Measurements from ENCODE around the gene HS6ST1. TPM values are rescaled to one million over a fixed set of nuclear protein-coding genes. Genes with fewer than 3 reads are reported as not detected.

The HS6ST1 gene
- total and polyA plus RNA-seq, 2 donors (not counting 3 experiments of a cell fraction or from before 2014, with no cell fraction given) = 12.8 to 19.4 TPM

DNA sequence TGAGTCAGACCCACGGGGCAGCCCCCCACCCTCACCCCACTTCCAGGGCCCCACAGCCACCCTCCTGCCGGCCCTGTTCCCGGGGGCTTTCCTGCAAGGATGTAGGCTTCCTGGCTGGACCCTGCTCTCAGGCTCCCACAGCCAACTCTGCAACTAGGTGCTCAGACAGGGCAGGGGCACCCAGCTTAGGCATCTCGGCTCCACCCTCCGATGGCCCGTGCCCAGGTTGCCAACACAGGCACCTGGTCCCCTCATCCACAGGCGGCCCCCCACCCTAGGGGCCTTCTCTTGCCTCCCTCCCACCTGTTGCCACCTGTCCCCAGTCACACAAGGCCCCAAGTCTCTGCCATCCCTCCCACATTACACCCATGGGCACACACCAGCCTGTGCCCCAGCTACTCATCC, 34.6 kb downstream of the HS6ST1 start:
- Histone ChIP-seq H3K79me2 (ENCODE audit: control insufficient read depth, insufficient read depth, low read length) (no peaks in the 10 kb centered on the region), H3K4me3 (replicated peaks in 1 of 3; ENCODE audit: insufficient read depth in 1 of 3, low read depth in 1 of 3, low read length in 3 of 3) (no peak overlapping the region), H3K27me3 (ENCODE audit: control insufficient read depth in 2 of 2, insufficient read depth in 2 of 2, low read length in 2 of 2) (no peaks in the 10 kb centered on the region), H3K27ac (ENCODE audit: insufficient read depth, low read depth, low read length) (no peak overlapping the region), H3K9me3 (replicated peaks; ENCODE audit: control insufficient read depth, insufficient read depth, low read length) (no peaks in the 10 kb centered on the region), H3K36me3 (ENCODE audit: control insufficient read depth in 2 of 2, extremely low read depth in 1 of 2, insufficient read depth in 2 of 2, low read length in 2 of 2) (no peaks in the 10 kb centered on the region), H3K9ac (replicated peaks; ENCODE audit: extremely low read depth, insufficient read depth, low read length) (no peak overlapping the region), H3K4me1 (ENCODE audit: control insufficient read depth, extremely low read depth, insufficient read depth, low read length) (no peaks in the 10 kb centered on the region), H3K4me2 (ENCODE audit: insufficient read depth, low read length) (no peak overlapping the region), H3K9me1 (replicated peaks; ENCODE audit: control insufficient read depth, extremely low read depth, insufficient read depth, low read length) (no peaks in the 10 kb centered on the region), H4K20me1 (replicated peaks; ENCODE audit: control insufficient read depth, extremely low read depth, insufficient read depth, low read length) (no peaks in the 10 kb centered on the region), H2AFZ (ENCODE audit: low read depth, low read length) (no peak overlapping the region)
- intact Hi-C loops (cut with micrococcal nuclease) (no loop called here), dilution Hi-C loops (cut with MboI; ENCODE audit: extremely low pct_ligation_motif_present, low sequenced_read_pairs) (no loop called here)
- FAIRE-seq (no peak), DNase-seq (ENCODE audit: low read depth, low spot score) (no peak)
- ChIA-PET POLR2A (no interaction called here), CTCF (interaction anchor here (1.7 kb wide), 1 partner anchor 25 kb away, joined by 4 read pairs; no protein-coding TSS in a partner anchor)
- TF ChIP-seq EZH2 (IDR thresholded peaks at IDR 0.05; ENCODE audit: borderline replicate concordance, low read depth, low read length, severe bottlenecking) (no peak), FOS (IDR thresholded peaks at IDR 0.05; ENCODE audit: borderline replicate concordance, insufficient read depth, low read length) (no peak)
- TF ChIP-seq, protein P1, sequence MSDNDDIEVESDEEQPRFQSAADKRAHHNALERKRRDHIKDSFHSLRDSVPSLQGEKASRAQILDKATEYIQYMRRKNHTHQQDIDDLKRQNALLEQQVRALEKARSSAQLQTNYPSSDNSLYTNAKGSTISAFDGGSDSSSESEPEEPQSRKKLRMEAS (IDR thresholded peaks at IDR 0.05; ENCODE audit: insufficient read depth, insufficient read length) = no peak
- BruUV-seq (replicated peaks) = no TSS peak

DNA sequence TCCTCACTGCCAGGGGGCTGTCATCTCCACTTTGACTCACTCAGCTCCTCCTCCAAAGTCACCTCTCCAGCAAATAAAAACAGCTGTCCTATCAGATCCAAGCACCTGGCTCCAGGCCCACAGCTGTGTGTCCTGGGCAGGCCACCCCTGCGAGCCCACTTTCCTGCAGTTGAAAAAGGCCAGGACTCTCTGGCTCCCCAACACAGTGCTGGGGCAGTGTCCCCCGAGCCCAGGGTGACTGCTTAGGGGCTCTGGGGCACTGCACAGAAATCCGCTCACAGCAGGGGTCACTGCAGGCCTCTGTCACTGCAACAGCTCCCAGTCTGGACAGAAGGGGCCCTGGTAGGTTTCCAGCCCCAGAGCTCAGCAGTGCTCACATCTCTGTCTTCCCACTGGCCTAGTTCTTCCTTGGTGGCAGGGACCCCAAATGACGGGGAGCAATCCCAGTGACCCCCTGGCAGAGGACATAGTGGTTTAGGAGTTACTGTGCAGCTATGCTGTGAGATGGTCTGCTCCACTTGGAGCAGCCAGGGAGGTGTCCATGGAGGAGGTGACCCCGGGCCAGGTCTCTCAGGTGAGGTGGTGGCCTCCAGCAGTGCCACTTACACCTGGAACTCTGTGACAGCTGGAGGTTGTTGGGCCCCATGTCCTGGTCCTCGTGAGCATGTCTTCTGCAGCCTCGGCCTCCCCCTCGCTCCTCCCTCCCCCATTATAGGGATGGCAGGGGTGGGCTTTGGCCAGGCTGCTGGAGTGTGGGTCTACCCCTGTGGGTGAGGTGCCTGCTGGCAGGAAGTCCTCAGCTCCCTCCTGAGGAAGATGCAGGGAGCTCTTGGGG, 35.5 kb downstream of the HS6ST1 start:
- ChIA-PET POLR2A (no interaction called here), CTCF (interaction anchor here (1.0 to 1.7 kb wide), 2 partner anchors 26 to 38 kb away, joined by 4 read pairs; no protein-coding TSS in a partner anchor)
- H3K79me2 ChIP-seq (ENCODE audit: control insufficient read depth, insufficient read depth, low read length) = no peaks in the 10 kb centered on the region
- dilution Hi-C loops (cut with MboI; ENCODE audit: extremely low pct_ligation_motif_present, low sequenced_read_pairs) (no loop called here), intact Hi-C loops (cut with micrococcal nuclease) (no loop called here)
- H2AFZ ChIP-seq (ENCODE audit: low read depth, low read length) = no peak overlapping the region
- H3K9me1 ChIP-seq (replicated peaks; ENCODE audit: control insufficient read depth, extremely low read depth, insufficient read depth, low read length) = no peaks in the 10 kb centered on the region
- FAIRE-seq = no peak
- no peak for DNase-seq (ENCODE audit: low read depth, low spot score)
- no TSS peak for BruUV-seq (replicated peaks)
- H3K9me3 ChIP-seq (replicated peaks; ENCODE audit: control insufficient read depth, insufficient read depth, low read length) = no peaks in the 10 kb centered on the region
- H3K9ac ChIP-seq (replicated peaks; ENCODE audit: extremely low read depth, insufficient read depth, low read length) = no peak overlapping the region
- H3K27me3 ChIP-seq (ENCODE audit: control insufficient read depth in 2 of 2, insufficient read depth in 2 of 2, low read length in 2 of 2) = no peaks in the 10 kb centered on the region
- no peaks in the 10 kb centered on the region for H3K4me1 ChIP-seq (ENCODE audit: control insufficient read depth, extremely low read depth, insufficient read depth, low read length)
- H4K20me1 ChIP-seq (replicated peaks; ENCODE audit: control insufficient read depth, extremely low read depth, insufficient read depth, low read length) = no peaks in the 10 kb centered on the region
- no peak overlapping the region for H3K27ac ChIP-seq (ENCODE audit: insufficient read depth, low read depth, low read length)
- no peak overlapping the region for H3K4me2 ChIP-seq (ENCODE audit: insufficient read depth, low read length)
- no peaks in the 10 kb centered on the region for H3K36me3 ChIP-seq (ENCODE audit: control insufficient read depth in 2 of 2, extremely low read depth in 1 of 2, insufficient read depth in 2 of 2, low read length in 2 of 2)
- no peak overlapping the region for H3K4me3 ChIP-seq (replicated peaks in 1 of 3; ENCODE audit: insufficient read depth in 1 of 3, low read depth in 1 of 3, low read length in 3 of 3)
- TF ChIP-seq MYC (IDR thresholded peaks at IDR 0.05; ENCODE audit: low read depth, low read length) (no peak), GATA2 (IDR thresholded peaks at IDR 0.05; ENCODE audit: insufficient read depth, insufficient read length, low read depth, low read length) (no peak), EZH2 (IDR thresholded peaks at IDR 0.05; ENCODE audit: borderline replicate concordance, low read depth, low read length, severe bottlenecking) (no peak), POLR2AphosphoS5 (IDR thresholded peaks at IDR 0.05; ENCODE audit: insufficient read depth, low read depth, low read length) (no peak), FOS (IDR thresholded peaks at IDR 0.05; ENCODE audit: borderline replicate concordance, insufficient read depth, low read length) (no peak), JUN (IDR thresholded peaks at IDR 0.05; ENCODE audit: borderline replicate concordance, insufficient read depth, insufficient read length, low read depth) (no peak)
- TF ChIP-seq, protein P1 (IDR thresholded peaks at IDR 0.05; ENCODE audit: insufficient read depth, insufficient read length) = no peak
- TF ChIP-seq, protein P2, sequence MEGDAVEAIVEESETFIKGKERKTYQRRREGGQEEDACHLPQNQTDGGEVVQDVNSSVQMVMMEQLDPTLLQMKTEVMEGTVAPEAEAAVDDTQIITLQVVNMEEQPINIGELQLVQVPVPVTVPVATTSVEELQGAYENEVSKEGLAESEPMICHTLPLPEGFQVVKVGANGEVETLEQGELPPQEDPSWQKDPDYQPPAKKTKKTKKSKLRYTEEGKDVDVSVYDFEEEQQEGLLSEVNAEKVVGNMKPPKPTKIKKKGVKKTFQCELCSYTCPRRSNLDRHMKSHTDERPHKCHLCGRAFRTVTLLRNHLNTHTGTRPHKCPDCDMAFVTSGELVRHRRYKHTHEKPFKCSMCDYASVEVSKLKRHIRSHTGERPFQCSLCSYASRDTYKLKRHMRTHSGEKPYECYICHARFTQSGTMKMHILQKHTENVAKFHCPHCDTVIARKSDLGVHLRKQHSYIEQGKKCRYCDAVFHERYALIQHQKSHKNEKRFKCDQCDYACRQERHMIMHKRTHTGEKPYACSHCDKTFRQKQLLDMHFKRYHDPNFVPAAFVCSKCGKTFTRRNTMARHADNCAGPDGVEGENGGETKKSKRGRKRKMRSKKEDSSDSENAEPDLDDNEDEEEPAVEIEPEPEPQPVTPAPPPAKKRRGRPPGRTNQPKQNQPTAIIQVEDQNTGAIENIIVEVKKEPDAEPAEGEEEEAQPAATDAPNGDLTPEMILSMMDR (IDR thresholded peaks at IDR 0.05; ENCODE audit: extremely low read depth in 1 of 2, insufficient read depth in 1 of 2, low read depth in 1 of 2, low read length in 2 of 2) = no peak
